DND-41 (cell line): ENCODE data around the gene GLCCI1.

Experiments used
- ATAC-seq: fragments of 200-7000 bp; cut with Tn5 transposase; 3 replicates; pipeline ENCODE4 v1.9.1; 2021; ENCODE audit warnings: low read depth; ENCODE audit not compliant: insufficient read depth
- DNase-seq: peaks from one replicate; pipeline ENCODE4 v3.0.0-alpha.2; 2020
- H2AFZ ChIP-seq: 2 replicates; pipeline ENCODE4 v1.6.0; 2012; ENCODE audit warnings: low read depth, low read length
- H3K27ac ChIP-seq: 2 replicates; pipeline ENCODE4 v1.5.1; 2012; ENCODE audit warnings: low read length, inconsistent platforms
- H3K27me3 ChIP-seq: fragments of 200-600 bp; sonication (generic); 2 replicates; pipeline ENCODE4 v1.6.0; 2012; ENCODE audit warnings: low read length, mild to moderate bottlenecking, inconsistent platforms; ENCODE audit not compliant: insufficient read depth, poor library complexity
- H3K36me3 ChIP-seq: 2 replicates; pipeline ENCODE4 v1.5.1; 2012; ENCODE audit warnings: low read length, inconsistent platforms; ENCODE audit not compliant: insufficient read depth
- H3K4me1 ChIP-seq: 2 replicates; pipeline ENCODE4 v1.5.1; 2012; ENCODE audit warnings: mild to moderate bottlenecking, low read length; ENCODE audit not compliant: insufficient read depth
- H3K4me2 ChIP-seq: 2 replicates; pipeline ENCODE4 v1.6.0; 2012; ENCODE audit warnings: mild to moderate bottlenecking, moderate library complexity, low read length, inconsistent platforms; ENCODE audit not compliant: insufficient read depth
- H3K4me3 ChIP-seq, 2 experiments: fragments of 200-600 bp in 1 of 2; shearing (Covaris generic) in 1 of 2; 2 replicates each; pipeline ENCODE4 v1.5.1; 2012 to 2016; ENCODE audit warnings: inconsistent platforms in 2 of 2, low read length in 2 of 2, mild to moderate bottlenecking in 2 of 2, low read depth in 1 of 2, moderate library complexity in 1 of 2
- H3K79me2 ChIP-seq: 2 replicates; pipeline ENCODE4 v1.6.0; 2012; ENCODE audit warnings: low read length, inconsistent platforms; ENCODE audit not compliant: insufficient read depth
- H3K9ac ChIP-seq: 2 replicates; pipeline ENCODE4 v1.6.0; 2012; ENCODE audit warnings: low read depth, mild to moderate bottlenecking, inconsistent platforms, low read length, moderate library complexity
- H3K9me3 ChIP-seq: 2 replicates; pipeline ENCODE4 v1.5.1; 2012; ENCODE audit warnings: low read length, moderate library complexity, mild to moderate bottlenecking, inconsistent platforms; ENCODE audit not compliant: insufficient read depth, severe bottlenecking
- H4K20me1 ChIP-seq: 2 replicates; pipeline ENCODE4 v1.6.0; 2012; ENCODE audit warnings: low read length; ENCODE audit not compliant: insufficient read depth
- CTCF ChIP-seq: IDR thresholded peaks from 2 replicates; pipeline ENCODE4 v1.5.1; 2012; ENCODE audit warnings: borderline replicate concordance, low read length, moderate library complexity, mild to moderate bottlenecking; ENCODE audit not compliant: poor library complexity, severe bottlenecking; ENCODE audit errors: extremely low read depth
- EZH2 ChIP-seq: IDR thresholded peaks from 3 replicates; pipeline ENCODE4 v1.6.1; 2012; ENCODE audit warnings: borderline replicate concordance, low read depth, mild to moderate bottlenecking, moderate library complexity, low read length, inconsistent platforms; ENCODE audit not compliant: severe bottlenecking

The GLCCI1 gene

GRCh38 chr7:8120390-8121058 is 151.9 kb downstream of the GLCCI1 start:
- no peaks in the 10 kb centered on the region for H3K9me3 ChIP-seq
- H3K27me3 ChIP-seq, result no peaks in the 10 kb centered on the region
- TF ChIP-seq EZH2 (no peak), CTCF (no peak)
- no peak overlapping the region for H3K4me2 ChIP-seq
- H4K20me1 ChIP-seq, result no peaks in the 10 kb centered on the region
- H3K4me3 ChIP-seq, result no peak overlapping the region
- no peaks in the 10 kb centered on the region for H3K79me2 ChIP-seq
- DNase-seq, result no peak
- no peak overlapping the region for H3K27ac ChIP-seq
- H3K4me1 ChIP-seq, result peaks cover 18% of the 10 kb centered on the region
- no peak overlapping the region for H3K9ac ChIP-seq
- H3K36me3 ChIP-seq, result no peaks in the 10 kb centered on the region
- no peak for ATAC-seq
- H2AFZ ChIP-seq, result no peak overlapping the region

- Histone ChIP-seq H3K9me3 (no peaks in the 10 kb centered on the region), H3K36me3 (no peaks in the 10 kb centered on the region), H3K4me1 (peaks cover 18% of the 10 kb centered on the region), H3K4me3 (no peak overlapping the region), H3K9ac (no peak overlapping the region), H3K27ac (no peak overlapping the region), H3K4me2 (no peak overlapping the region), H3K27me3 (no peaks in the 10 kb centered on the region), H4K20me1 (no peaks in the 10 kb centered on the region), H2AFZ (no peak overlapping the region), H3K79me2 (no peaks in the 10 kb centered on the region)
- no peak for ATAC-seq
- TF ChIP-seq EZH2 (no peak), CTCF (no peak)
- DNase-seq, result no peak
Measured at GRCh38 chr7:8121243-8121642, 152.6 kb downstream of the GLCCI1 start.

- no peaks in the 10 kb centered on the region for H4K20me1 ChIP-seq
- no peaks in the 10 kb centered on the region for H3K9me3 ChIP-seq
- H3K36me3 ChIP-seq, result no peaks in the 10 kb centered on the region
- DNase-seq (peak; percentile 81), ATAC-seq (peak; percentile 99)
- H3K27ac ChIP-seq, result peak overlapping the region; percentile 84
- H3K27me3 ChIP-seq, result no peaks in the 10 kb centered on the region
- H3K79me2 ChIP-seq, result no peaks in the 10 kb centered on the region
- peaks cover 35% of the 10 kb centered on the region for H3K4me1 ChIP-seq
- peak overlapping the region in 1 of 2 experiments; percentile 41; a peak in 2 of 4 replicates for H3K4me3 ChIP-seq
- TF ChIP-seq EZH2 (no peak), CTCF (peak; percentile 51)
- peak overlapping the region; percentile 80 for H2AFZ ChIP-seq
- H3K9ac ChIP-seq, result peak overlapping the region; percentile 37
- H3K4me2 ChIP-seq, result peak overlapping the region; percentile 57
Measured at GRCh38 chr7:8125680-8126444, 157.3 kb downstream of the GLCCI1 start.
